ENCODE data around the gene TPRN. TPM values are rescaled to one million over a fixed set of nuclear protein-coding genes. Genes with fewer than 3 reads are reported as not detected.

The TPRN gene
- polyA plus RNA-seq, 1 of the 3 experiments (the other 2 are of a cell fraction): 5.2 TPM

DNA sequence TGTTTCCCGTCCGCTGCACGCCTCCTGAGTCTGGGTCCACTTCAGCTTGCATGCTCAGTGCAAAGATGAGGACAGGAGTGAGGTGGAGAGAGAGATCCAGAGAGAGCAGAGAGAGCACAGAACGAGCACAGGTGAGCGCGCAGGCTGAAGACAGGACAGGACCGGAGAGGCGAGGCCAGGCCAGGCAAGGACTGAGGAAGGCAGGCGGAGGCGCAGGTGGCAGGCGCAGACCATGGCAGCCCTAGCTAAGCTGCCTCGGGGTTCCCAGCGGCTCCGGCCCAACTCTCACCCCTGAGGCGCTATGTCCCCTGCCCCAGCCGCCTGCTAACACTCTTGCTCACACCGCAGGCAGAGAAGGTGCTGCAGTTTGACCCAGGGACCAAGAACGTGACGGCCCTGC lies 51.9 kb downstream of the TPRN start:
- TF ChIP-seq, protein P1, sequence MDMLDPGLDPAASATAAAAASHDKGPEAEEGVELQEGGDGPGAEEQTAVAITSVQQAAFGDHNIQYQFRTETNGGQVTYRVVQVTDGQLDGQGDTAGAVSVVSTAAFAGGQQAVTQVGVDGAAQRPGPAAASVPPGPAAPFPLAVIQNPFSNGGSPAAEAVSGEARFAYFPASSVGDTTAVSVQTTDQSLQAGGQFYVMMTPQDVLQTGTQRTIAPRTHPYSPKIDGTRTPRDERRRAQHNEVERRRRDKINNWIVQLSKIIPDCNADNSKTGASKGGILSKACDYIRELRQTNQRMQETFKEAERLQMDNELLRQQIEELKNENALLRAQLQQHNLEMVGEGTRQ (IDR thresholded peaks at IDR 0.05; ENCODE audit: borderline replicate concordance, low read depth, low read length): no peak
- no peak for TF ChIP-seq FOXJ3 (CRISPR knock-in tag; IDR thresholded peaks at IDR 0.05)
- TF ChIP-seq RCOR1 (IDR thresholded peaks at IDR 0.05; ENCODE audit: low read length): no peak
- no peak for TF ChIP-seq RFX5 (IDR thresholded peaks at IDR 0.05; ENCODE audit: low read length)
- no peak for TF ChIP-seq TCF12 (IDR thresholded peaks at IDR 0.05)
- no peak for TF ChIP-seq RXRA (IDR thresholded peaks at IDR 0.05; ENCODE audit: borderline replicate concordance, low read depth)
- TF ChIP-seq, protein P2, sequence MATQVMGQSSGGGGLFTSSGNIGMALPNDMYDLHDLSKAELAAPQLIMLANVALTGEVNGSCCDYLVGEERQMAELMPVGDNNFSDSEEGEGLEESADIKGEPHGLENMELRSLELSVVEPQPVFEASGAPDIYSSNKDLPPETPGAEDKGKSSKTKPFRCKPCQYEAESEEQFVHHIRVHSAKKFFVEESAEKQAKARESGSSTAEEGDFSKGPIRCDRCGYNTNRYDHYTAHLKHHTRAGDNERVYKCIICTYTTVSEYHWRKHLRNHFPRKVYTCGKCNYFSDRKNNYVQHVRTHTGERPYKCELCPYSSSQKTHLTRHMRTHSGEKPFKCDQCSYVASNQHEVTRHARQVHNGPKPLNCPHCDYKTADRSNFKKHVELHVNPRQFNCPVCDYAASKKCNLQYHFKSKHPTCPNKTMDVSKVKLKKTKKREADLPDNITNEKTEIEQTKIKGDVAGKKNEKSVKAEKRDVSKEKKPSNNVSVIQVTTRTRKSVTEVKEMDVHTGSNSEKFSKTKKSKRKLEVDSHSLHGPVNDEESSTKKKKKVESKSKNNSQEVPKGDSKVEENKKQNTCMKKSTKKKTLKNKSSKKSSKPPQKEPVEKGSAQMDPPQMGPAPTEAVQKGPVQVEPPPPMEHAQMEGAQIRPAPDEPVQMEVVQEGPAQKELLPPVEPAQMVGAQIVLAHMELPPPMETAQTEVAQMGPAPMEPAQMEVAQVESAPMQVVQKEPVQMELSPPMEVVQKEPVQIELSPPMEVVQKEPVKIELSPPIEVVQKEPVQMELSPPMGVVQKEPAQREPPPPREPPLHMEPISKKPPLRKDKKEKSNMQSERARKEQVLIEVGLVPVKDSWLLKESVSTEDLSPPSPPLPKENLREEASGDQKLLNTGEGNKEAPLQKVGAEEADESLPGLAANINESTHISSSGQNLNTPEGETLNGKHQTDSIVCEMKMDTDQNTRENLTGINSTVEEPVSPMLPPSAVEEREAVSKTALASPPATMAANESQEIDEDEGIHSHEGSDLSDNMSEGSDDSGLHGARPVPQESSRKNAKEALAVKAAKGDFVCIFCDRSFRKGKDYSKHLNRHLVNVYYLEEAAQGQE (IDR thresholded peaks at IDR 0.05; ENCODE audit: low read depth, low read length): no peak
- no peak for TF ChIP-seq YY1 (IDR thresholded peaks at IDR 0.05; ENCODE audit: low read depth)
- no peak for TF ChIP-seq FOSL2 (IDR thresholded peaks at IDR 0.05; ENCODE audit: borderline replicate concordance, low read depth)
- no peak for TF ChIP-seq SIN3A (IDR thresholded peaks at IDR 0.05; ENCODE audit: borderline replicate concordance, low read depth, low read length)
- TF ChIP-seq POLR2AphosphoS5 (IDR thresholded peaks at IDR 0.05; ENCODE audit: low read depth, low read length): no peak
- TF ChIP-seq, protein P3, sequence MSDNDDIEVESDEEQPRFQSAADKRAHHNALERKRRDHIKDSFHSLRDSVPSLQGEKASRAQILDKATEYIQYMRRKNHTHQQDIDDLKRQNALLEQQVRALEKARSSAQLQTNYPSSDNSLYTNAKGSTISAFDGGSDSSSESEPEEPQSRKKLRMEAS (IDR thresholded peaks at IDR 0.05; ENCODE audit: low read depth): no peak
- TF ChIP-seq, protein P4, sequence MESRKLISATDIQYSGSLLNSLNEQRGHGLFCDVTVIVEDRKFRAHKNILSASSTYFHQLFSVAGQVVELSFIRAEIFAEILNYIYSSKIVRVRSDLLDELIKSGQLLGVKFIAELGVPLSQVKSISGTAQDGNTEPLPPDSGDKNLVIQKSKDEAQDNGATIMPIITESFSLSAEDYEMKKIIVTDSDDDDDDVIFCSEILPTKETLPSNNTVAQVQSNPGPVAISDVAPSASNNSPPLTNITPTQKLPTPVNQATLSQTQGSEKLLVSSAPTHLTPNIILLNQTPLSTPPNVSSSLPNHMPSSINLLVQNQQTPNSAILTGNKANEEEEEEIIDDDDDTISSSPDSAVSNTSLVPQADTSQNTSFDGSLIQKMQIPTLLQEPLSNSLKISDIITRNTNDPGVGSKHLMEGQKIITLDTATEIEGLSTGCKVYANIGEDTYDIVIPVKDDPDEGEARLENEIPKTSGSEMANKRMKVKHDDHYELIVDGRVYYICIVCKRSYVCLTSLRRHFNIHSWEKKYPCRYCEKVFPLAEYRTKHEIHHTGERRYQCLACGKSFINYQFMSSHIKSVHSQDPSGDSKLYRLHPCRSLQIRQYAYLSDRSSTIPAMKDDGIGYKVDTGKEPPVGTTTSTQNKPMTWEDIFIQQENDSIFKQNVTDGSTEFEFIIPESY (IDR thresholded peaks at IDR 0.05; ENCODE audit: borderline replicate concordance, low read depth): no peak
- TF ChIP-seq, protein P5, sequence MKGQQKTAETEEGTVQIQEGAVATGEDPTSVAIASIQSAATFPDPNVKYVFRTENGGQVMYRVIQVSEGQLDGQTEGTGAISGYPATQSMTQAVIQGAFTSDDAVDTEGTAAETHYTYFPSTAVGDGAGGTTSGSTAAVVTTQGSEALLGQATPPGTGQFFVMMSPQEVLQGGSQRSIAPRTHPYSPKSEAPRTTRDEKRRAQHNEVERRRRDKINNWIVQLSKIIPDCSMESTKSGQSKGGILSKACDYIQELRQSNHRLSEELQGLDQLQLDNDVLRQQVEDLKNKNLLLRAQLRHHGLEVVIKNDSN (IDR thresholded peaks at IDR 0.05; ENCODE audit: borderline replicate concordance, low read depth): no peak
- TF ChIP-seq TEAD4 (IDR thresholded peaks at IDR 0.05; ENCODE audit: borderline replicate concordance, insufficient read depth): no peak
- no peak for TF ChIP-seq FOXM1 (IDR thresholded peaks at IDR 0.05; ENCODE audit: low read depth)
- no peak for TF ChIP-seq GABPA (IDR thresholded peaks at IDR 0.05; ENCODE audit: low read depth)
- TF ChIP-seq MXI1 (IDR thresholded peaks at IDR 0.05; ENCODE audit: low read depth, low read length): no peak
- no peak for TF ChIP-seq CHD2 (IDR thresholded peaks at IDR 0.05; ENCODE audit: low read length, partially characterized antibody)
- Histone ChIP-seq H3K9me3 (no peaks in the 10 kb centered on the region), H3K36me3 (replicated peaks in 1 of 2; ENCODE audit: control insufficient read depth in 1 of 2, insufficient read depth in 2 of 2, low read length in 1 of 2) (no peaks in the 10 kb centered on the region), H3K9ac (no peak overlapping the region), H3K27ac (ENCODE audit: low read depth in 2 of 2, low read length in 1 of 2) (no peak overlapping the region), H3K27me3 (ENCODE audit: insufficient read depth) (no peaks in the 10 kb centered on the region), H3F3A (replicated peaks; ENCODE audit: insufficient read depth) (no peaks in the 10 kb centered on the region), H3K4me1 (ENCODE audit: control insufficient read depth in 1 of 2, insufficient read depth in 2 of 2, low read depth in 1 of 2, low read length in 1 of 2) (no peaks in the 10 kb centered on the region), H3K79me2 (ENCODE audit: insufficient read depth) (no peaks in the 10 kb centered on the region), H4K20me1 (ENCODE audit: insufficient read depth) (no peaks in the 10 kb centered on the region), H3K9me2 (no peaks in the 10 kb centered on the region), H2AFZ (ENCODE audit: low read depth) (no peak overlapping the region), H3K4me3 (ENCODE audit: low read depth in 2 of 2, low read length in 1 of 2) (no peak overlapping the region), H3K4me2 (no peak overlapping the region)
- 84% methylated on average over 19 of the region's 19 CpGs for WGBS (ENCODE audit: low lambda C conversion rate)
- ChIA-PET POLR2A (interaction anchor here (1.5 kb wide), 1 partner anchor 9 kb away, joined by 3 read pairs; the partner anchor contains the start of gene GRIN1), CTCF (interaction anchor here (1.1 to 1.3 kb wide), 2 partner anchors 20 to 21 kb away, joined by 3 to 4 read pairs; partner anchors contain the start of gene LRRC26)
- DNase-seq: no peak
